Vagina (tissue), 2 donors: ENCODE results near the gene IL31RA. TPM values are rescaled to one million over a fixed set of nuclear protein-coding genes. Genes with fewer than 3 reads are reported as not detected.
A peak's percentile ranks its signal among the peaks of the same experiment; 100 is the strongest.

Experiments used
- DNase-seq, 2 donors: peaks; one replicate each; pipeline ENCODE4 v3.0.0-alpha.2; 2017; ENCODE audit errors: extremely low spot score in 2 of 2
- H3K27ac ChIP-seq: fragments of 200-600 bp; sonication (generic); one replicate; pipeline ENCODE4 v1.5.1; 2019
- H3K27me3 ChIP-seq: fragments of 200-600 bp; sonication (generic); one replicate; pipeline ENCODE4 v1.5.1; 2019
- H3K36me3 ChIP-seq, 2 donors: fragments of 200-600 bp; sonication (generic); one replicate each; pipeline ENCODE4 v1.5.1; 2017 to 2019
- H3K4me1 ChIP-seq: fragments of 200-600 bp; sonication (generic); one replicate; pipeline ENCODE4 v1.5.1; 2019
- H3K4me3 ChIP-seq, 2 donors: fragments of 200-600 bp; sonication (generic); 1 replicate in 1 of 2; 2 replicates in 1 of 2; pipeline ENCODE4 v1.5.1; 2016 to 2019
- H3K9me3 ChIP-seq: fragments of 200-600 bp; sonication (generic); one replicate; pipeline ENCODE4 v1.5.1; 2019
- CTCF ChIP-seq, 3 experiments: fragments of 450-650 bp in 2 of 3; fragments of 200-600 bp in 1 of 3; sonication (generic) in 1 of 3; IDR thresholded peaks; one replicate each; pipeline ENCODE4 v1.5.1; 2017 to 2019; ENCODE audit warnings: antibody characterized with exemption in 3 of 3, mild to moderate bottlenecking in 2 of 3, moderate library complexity in 2 of 3
- POLR2A ChIP-seq, 2 donors: fragments of 450-650 bp; IDR thresholded peaks; one replicate each; pipeline ENCODE4 v1.6.1; 2017; ENCODE audit warnings: antibody characterized with exemption in 2 of 2, mild to moderate bottlenecking in 2 of 2, moderate library complexity in 2 of 2
- POLR2AphosphoS5 ChIP-seq, 2 donors: sonication (generic); formaldehyde crosslinking; IDR thresholded peaks; one replicate each; pipeline ENCODE4 v1.9.0; 2017; ENCODE audit warnings: antibody characterized with exemption in 2 of 2, mild to moderate bottlenecking in 2 of 2, low read depth in 1 of 2; ENCODE audit not compliant: insufficient read depth in 1 of 2
- intact Hi-C: fragments of 100-400 bp; cut with DNase I; formaldehyde crosslinking; loops from one replicate; pipeline ENCODE4 v1.15.1; 2023
- total RNA-seq: library from RNA; depleted of rRNA; stranded (reverse); fragments of >200 nt; gene quantifications from one replicate; pipeline ENCODE4 v1.2.3, GENCODE V29; 2016

IL31RA gene
- total RNA-seq, 1 donor from 2014 or later, result not detected

GRCh38 chr5:55897206-55897894 is 46.2 kb downstream of the IL31RA start:
- H3K4me1 ChIP-seq, result peaks cover 10% of the 10 kb centered on the region
- H3K4me3 ChIP-seq, result no peak overlapping the region
- H3K36me3 ChIP-seq, result no peaks in the 10 kb centered on the region
- H3K27me3 ChIP-seq, result no peaks in the 10 kb centered on the region
- DNase-seq, result no peak
- intact Hi-C loops, result no loop called here
- TF ChIP-seq POLR2A (IDR thresholded peaks at IDR 0.05), result no peak
- no peak for TF ChIP-seq POLR2AphosphoS5 (IDR thresholded peaks at IDR 0.05; ENCODE audit: insufficient read depth in 1 of 2, low read depth in 1 of 2)
- TF ChIP-seq CTCF (IDR thresholded peaks at IDR 0.05), result no peak
- no peaks in the 10 kb centered on the region for H3K9me3 ChIP-seq
- no peak overlapping the region for H3K27ac ChIP-seq

DNA sequence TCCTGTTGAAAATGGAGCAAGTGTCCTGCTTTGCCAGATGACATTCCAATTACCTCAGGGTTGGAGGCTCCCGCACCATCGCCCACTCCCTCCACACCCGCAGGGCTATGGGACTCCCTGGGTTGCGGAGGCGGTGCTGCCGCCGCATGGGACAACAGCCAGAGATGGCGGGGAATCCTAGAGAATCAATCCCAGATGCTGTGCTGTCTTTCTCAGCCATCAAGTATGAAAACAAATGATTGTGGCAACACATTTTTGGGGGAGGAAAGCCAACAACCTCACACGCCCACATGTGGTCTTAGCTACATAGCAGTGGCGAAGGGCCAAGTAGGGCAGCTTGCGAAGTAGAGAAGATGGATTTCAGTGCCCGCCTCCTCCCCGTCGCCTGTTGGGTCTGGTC is 46.7 kb downstream of the IL31RA start:
- H3K4me1 ChIP-seq, result peaks cover 10% of the 10 kb centered on the region
- DNase-seq, result no peak
- no peaks in the 10 kb centered on the region for H3K36me3 ChIP-seq
- peak in 1 of 2 donors; percentile 73 for TF ChIP-seq POLR2AphosphoS5 (IDR thresholded peaks at IDR 0.05; ENCODE audit: insufficient read depth in 1 of 2, low read depth in 1 of 2)
- no peak for TF ChIP-seq POLR2A (IDR thresholded peaks at IDR 0.05)
- TF ChIP-seq CTCF (IDR thresholded peaks at IDR 0.05), result no peak
- H3K4me3 ChIP-seq, result peak overlapping the region in 1 of 2 donors; percentile 9
- intact Hi-C loops, result no loop called here
- no peaks in the 10 kb centered on the region for H3K27me3 ChIP-seq
- no peak overlapping the region for H3K27ac ChIP-seq
- no peaks in the 10 kb centered on the region for H3K9me3 ChIP-seq

- no peaks in the 10 kb centered on the region for H3K36me3 ChIP-seq
- H3K9me3 ChIP-seq, result no peaks in the 10 kb centered on the region
- H3K4me1 ChIP-seq, result peaks cover 10% of the 10 kb centered on the region
- H3K4me3 ChIP-seq, result no peak overlapping the region
- H3K27ac ChIP-seq, result no peak overlapping the region
- TF ChIP-seq POLR2A (IDR thresholded peaks at IDR 0.05) (no peak), CTCF (IDR thresholded peaks at IDR 0.05) (no peak), POLR2AphosphoS5 (IDR thresholded peaks at IDR 0.05; ENCODE audit: insufficient read depth in 1 of 2, low read depth in 1 of 2) (no peak)
- intact Hi-C loops, result no loop called here
- H3K27me3 ChIP-seq, result no peaks in the 10 kb centered on the region
- DNase-seq, result no peak
Measured at GRCh38 chr5:55899344-55899743, 48.2 kb downstream of the IL31RA start.

DNA sequence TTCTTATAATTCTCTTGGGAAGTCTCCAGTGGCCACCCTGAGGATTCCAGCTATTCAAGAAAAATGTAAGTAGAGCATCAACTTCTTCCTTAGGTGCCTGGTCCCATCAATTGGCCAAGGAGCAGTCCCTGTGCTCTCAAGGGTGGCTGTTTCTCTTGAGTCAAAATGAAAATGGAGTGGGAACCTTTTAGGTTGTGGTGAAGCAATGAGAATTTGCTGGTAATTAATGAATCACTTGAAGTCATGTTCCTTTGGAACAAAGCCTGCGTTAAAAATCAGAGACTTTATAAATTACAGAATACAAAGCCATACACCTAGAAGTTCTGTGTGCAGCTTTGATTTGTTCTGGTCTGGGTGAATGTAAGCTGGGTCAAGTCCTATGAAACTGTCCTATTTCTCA is 48.9 kb downstream of the IL31RA start:
- no peak overlapping the region for H3K4me3 ChIP-seq
- H3K4me1 ChIP-seq, result peaks cover 10% of the 10 kb centered on the region
- no peaks in the 10 kb centered on the region for H3K27me3 ChIP-seq
- intact Hi-C loops, result no loop called here
- no peak overlapping the region for H3K27ac ChIP-seq
- no peaks in the 10 kb centered on the region for H3K36me3 ChIP-seq
- no peak for DNase-seq
- no peaks in the 10 kb centered on the region for H3K9me3 ChIP-seq
- no peak for TF ChIP-seq POLR2AphosphoS5 (IDR thresholded peaks at IDR 0.05; ENCODE audit: insufficient read depth in 1 of 2, low read depth in 1 of 2)
- no peak for TF ChIP-seq CTCF (IDR thresholded peaks at IDR 0.05)
- TF ChIP-seq POLR2A (IDR thresholded peaks at IDR 0.05), result no peak

GRCh38 chr5:55900776-55901175 is 49.6 kb downstream of the IL31RA start:
- H3K4me3 ChIP-seq, result no peak overlapping the region
- no peaks in the 10 kb centered on the region for H3K27me3 ChIP-seq
- no peaks in the 10 kb centered on the region for H3K36me3 ChIP-seq
- H3K27ac ChIP-seq, result no peak overlapping the region
- peaks cover 10% of the 10 kb centered on the region for H3K4me1 ChIP-seq
- no peak for DNase-seq
- H3K9me3 ChIP-seq, result no peaks in the 10 kb centered on the region
- TF ChIP-seq POLR2AphosphoS5 (IDR thresholded peaks at IDR 0.05; ENCODE audit: insufficient read depth in 1 of 2, low read depth in 1 of 2) (no peak), POLR2A (IDR thresholded peaks at IDR 0.05) (no peak), CTCF (IDR thresholded peaks at IDR 0.05) (no peak)
- intact Hi-C loops, result no loop called here
